Fibroblast of peridontal ligament (primary cell): ENCODE measurements around the gene TSHZ2.

Experiments used
- DNase-seq: peaks from one replicate; pipeline ENCODE4 v3.0.0-alpha.2; 2010; ENCODE audit errors: extremely low read depth

The TSHZ2 gene

DNA sequence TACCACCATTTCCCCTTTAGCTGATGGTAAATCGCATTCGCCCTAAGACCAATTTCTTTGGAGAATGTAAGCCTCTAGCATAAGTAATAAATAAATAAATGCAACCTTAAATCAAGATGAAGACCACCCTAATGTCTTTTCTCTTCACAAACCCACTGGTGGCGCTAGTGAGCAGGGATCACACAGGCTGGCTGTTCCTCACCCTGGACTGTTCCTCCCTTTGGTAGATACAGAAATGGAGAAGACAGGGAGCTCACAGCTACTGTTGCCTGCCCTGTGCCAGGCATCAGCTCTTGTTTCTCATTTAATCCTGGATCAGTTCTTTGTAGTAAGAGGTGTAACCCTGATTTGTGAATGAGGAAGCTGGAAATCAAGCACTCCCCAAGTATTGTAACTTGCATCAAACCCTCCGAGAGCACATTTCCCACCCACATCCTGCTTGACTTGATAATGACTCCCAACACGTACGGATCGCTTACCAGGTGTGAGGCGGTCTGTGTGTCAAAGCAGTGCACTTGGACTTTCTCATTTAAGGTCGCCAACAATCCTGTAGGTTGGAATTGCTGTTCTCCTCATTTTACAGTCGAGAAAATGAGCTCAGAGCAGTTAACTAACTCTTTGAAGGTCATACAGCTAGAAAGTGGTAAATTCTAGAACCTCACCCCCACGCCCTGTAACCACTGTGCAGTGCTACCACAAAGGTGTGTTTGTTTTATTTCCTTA lies 236.1 kb downstream of the TSHZ2 start:
- no peak for DNase-seq

GRCh38 chr20:53210041-53210440 lies 237.9 kb downstream of the TSHZ2 start:
- DNase-seq, result no peak

- no peak for DNase-seq
Measured at GRCh38 chr20:53210931-53211330, 238.8 kb downstream of the TSHZ2 start.

- no peak for DNase-seq
Measured at GRCh38 chr20:53212018-53212417, 239.9 kb downstream of the TSHZ2 start.

DNA sequence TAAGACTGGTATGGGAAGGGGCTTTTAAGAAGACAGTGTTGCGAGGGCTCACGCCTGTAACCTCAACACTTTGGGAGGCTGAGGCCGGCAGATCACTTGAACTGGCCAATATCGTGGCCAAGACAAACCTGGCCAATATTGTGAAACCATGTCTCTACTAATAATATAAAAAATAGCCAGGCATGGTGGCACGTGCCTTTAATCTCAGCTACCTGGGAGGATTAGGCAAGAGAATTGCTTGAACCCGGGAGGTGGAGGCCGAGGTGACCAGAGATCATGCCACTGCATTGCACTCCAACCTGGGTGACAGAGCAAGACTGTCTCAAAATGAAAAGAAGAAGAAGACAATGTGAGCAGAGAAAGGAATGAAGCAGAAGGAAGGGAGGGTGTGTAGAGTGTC lies 242.2 kb downstream of the TSHZ2 start:
- no peak for DNase-seq

- no peak for DNase-seq
Measured at GRCh38 chr20:53215166-53215565, 243.0 kb downstream of the TSHZ2 start.

GRCh38 chr20:53216478-53216855 lies 244.3 kb downstream of the TSHZ2 start:
- no peak for DNase-seq

- no peak for DNase-seq
Measured at GRCh38 chr20:53216856-53217576, 244.9 kb downstream of the TSHZ2 start.

- no peak for DNase-seq
Measured at GRCh38 chr20:53220482-53221307, 248.5 kb downstream of the TSHZ2 start.

DNA sequence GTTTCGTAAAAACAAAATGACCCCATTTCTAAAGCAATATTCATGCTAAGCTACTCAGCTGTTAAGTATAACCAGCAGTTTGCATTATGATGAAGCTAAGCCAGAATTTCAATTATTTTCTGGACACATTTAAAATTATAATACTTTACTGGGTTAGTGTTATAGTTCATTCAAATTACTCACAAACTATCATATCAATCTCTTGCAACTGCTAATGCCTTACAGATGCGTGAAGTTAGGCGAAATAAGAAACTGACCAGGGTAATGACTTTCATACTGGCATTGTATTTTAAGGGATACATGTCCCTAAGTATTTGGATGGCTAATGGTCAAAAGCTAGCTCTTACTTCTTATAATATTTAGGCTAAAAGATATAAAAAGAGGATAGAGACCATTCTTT lies 249.6 kb downstream of the TSHZ2 start:
- no peak for DNase-seq

DNA sequence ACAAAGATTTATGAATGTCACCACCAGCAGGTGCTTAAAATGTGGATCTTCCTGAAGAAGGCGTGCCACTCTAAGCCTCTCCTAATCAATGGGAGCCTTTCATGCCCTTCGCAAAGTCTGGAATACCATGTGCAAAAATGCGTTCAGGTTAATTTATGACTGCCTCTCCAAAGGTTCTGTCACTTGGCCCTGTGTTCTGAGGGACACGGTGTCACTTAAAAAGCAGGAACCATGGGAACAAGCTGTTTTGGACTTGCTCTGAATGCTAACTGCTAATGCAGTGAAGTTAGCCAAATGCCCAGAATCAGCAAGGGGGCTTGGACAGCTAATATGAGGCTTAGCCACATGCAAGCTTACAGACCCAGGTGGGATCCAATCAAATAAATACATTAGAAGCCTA lies 250.3 kb downstream of the TSHZ2 start:
- no peak for DNase-seq

DNA sequence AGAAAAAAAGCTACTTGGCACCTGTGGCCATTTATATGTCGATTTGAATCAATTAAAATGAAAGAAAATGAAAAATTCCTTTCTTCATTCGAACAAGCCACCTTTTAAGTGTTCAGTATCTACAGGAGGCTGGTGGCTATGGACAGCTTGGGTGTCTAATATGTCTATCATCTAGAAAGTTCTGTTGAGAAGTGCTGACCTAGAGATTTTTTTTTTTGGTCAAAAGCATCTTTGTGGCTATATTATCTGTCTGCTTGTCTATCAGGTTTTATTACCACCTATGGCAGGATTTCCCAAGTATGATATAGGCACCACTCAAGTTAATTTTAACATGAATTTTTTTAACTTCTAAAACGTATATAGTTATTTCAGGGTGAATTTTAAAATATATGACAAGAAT lies 250.8 kb downstream of the TSHZ2 start:
- DNase-seq, result no peak

DNA sequence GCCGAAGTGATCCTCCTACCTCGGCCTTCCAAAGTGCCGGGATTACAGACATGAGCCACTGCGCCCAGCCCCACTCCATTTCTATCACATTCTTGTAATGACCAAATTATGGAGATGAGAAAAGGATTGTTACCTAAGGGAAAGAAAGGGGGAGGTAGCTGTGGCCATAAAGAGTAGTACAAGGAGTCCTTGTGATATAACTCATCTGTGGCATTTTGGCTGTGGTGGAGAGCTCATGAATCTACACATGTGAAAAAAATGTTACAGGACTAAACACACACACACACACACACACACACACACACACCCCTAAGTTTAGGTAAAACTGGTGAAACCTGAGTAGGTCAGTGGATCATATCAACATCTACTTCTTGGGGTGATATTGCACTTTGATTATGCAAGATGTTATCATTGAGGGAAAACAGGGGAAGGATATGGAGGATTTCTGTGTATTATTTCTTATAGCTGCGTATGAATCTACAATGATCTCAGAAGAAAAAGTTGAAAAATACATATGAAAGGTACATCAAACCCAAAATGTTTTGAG lies 251.5 kb downstream of the TSHZ2 start:
- DNase-seq, result no peak

DNA sequence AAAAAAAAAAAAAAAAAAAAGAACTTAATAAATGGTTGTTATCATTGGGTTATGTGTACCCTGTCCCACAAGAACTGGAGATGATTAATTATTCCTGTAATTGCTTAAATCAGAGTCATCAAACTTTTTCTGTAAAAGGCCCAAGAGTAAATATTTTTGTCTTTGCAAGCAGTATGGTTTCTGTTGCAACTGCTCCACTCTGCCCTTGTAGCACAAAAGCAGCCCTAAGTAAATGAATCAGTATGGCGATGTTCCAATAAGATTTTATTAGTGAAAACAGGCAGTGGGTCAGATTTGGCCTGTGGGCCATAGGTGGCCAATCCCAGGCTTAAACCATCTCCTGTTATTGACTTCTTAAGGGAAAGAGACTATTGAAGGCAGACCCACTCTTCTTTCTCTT lies 252.7 kb downstream of the TSHZ2 start:
- no peak for DNase-seq

DNA sequence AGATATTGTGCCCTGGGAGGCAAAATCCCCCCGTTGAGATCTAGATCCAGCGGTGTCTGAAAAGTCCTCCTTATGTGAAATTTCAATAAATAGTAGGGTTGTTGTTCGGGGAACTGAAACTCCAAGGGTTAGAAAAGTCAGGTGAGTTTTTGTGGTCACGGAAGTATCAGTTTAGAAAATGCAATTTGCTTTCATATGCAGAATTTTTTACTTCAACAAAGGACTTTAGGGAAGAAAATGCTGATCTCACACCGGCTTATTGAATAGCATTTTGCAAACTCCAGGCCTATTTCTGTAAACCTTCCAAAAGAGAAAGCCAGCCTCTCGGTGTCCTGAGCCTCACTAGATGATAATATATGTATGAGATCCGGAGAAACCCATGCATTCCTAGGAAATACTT lies 254.7 kb downstream of the TSHZ2 start:
- no peak for DNase-seq

DNA sequence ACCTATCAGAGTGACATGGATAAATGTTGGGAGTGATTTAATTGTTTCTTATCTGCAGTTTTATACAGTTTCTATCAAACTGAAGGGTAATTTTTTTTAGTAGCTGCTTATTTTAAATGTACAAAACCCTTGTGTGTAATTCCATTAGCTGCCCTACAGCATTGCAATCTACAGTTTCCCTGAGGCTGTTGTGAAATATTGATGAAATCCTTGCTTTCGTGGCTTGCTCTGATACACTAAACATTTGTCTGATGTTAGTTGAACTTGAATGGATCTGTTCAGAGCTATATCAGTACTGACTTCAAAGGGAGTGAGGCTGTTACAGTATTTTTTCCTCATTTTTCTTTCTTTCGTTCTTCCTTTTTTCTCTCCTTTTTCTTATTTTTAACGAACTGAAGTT lies 255.4 kb downstream of the TSHZ2 start:
- DNase-seq, result no peak

DNA sequence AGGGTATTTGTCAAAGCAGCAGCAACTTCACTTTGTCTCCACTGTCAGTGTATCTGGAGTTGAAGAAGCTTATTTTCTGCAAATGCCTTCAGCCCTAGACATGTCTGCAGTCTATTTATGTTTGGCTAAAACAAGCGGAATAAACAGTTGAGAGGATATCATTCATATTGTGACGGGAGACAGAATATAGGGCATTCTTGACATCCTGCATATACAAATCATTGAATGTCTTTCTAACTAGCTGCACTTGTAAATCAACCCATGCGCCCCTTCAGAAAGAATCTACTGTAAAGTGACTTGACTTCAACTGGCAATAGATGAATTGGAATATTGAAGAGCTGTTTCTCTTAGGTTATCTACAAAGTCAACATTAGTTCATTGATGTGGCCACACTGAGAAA lies 258.9 kb downstream of the TSHZ2 start:
- no peak for DNase-seq

- DNase-seq, result no peak
Measured at GRCh38 chr20:53237461-53237860, 265.3 kb downstream of the TSHZ2 start.

DNA sequence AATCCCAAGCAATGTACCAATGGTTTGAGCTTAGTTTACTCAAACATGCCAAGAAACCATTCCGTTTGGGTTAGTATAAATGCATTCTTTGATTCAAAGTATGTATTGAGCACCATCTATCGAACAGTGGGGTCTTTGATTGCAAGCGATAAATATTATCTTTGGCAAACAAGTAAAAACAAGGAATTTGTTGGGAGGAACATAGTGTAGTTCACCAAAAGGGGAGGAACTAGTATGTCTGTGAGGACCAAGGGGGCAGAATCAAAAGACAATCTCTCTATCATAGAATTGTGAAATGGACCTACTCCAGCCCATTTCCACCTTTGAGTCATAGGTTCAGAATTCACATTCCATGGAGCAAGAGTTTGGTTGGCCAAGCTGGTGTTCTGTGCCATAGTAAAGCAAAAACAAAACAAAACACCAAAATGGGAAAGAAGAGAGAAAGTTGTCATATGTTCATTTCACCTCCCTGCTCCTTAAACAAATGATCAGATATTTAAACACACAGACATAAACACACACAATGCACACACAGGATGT lies 266.0 kb downstream of the TSHZ2 start:
- no peak for DNase-seq

GRCh38 chr20:53243152-53243551 lies 271.0 kb downstream of the TSHZ2 start:
- no peak for DNase-seq

DNA sequence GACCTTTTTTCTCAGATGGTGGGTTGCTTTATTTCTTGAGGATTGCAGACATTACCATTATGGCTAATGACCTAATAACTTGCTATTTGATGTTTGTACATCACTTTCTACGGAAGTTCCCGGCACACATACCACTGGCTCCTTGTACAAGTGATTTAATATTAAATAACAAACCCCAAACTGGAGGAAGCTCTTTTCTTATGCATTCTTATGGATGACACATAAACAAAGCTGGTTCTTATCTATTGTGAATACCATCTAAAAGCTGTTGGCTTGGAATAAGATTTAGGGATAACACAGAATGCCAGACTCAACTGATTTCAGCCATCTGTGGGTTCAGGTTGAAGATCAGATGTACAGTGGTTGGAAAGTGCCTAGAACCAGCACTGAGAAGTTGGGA lies 272.6 kb downstream of the TSHZ2 start:
- no peak for DNase-seq

DNA sequence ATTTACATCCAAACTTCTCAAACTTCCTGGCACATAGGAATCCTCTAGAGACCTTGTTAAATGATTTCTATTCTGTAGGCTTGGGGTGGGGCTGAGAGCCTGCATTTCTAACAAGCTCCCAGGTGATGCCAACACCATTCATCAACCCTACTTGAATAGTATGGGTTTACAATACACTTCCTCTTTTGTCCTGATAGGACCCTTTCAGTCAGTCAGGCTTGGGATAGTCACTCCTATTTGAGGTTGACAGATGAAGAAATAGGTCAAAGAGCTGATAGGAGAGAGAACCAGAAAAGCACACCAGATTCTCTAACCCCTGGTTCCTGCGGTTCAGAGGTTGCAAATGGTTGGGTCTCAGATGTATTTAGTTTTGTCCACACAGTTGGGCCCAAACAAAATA lies 273.4 kb downstream of the TSHZ2 start:
- no peak for DNase-seq
